ENCODE measurements around the gene TIMM50. TPM values are rescaled to one million over a fixed set of nuclear protein-coding genes. Genes with fewer than 3 reads are reported as not detected.

TIMM50 gene
- total and polyA plus RNA-seq, 2 of the 13 experiments (the other 11 are each of a cell fraction or from before 2014, with no cell fraction given): 91.1 to 92.5 TPM

DNA sequence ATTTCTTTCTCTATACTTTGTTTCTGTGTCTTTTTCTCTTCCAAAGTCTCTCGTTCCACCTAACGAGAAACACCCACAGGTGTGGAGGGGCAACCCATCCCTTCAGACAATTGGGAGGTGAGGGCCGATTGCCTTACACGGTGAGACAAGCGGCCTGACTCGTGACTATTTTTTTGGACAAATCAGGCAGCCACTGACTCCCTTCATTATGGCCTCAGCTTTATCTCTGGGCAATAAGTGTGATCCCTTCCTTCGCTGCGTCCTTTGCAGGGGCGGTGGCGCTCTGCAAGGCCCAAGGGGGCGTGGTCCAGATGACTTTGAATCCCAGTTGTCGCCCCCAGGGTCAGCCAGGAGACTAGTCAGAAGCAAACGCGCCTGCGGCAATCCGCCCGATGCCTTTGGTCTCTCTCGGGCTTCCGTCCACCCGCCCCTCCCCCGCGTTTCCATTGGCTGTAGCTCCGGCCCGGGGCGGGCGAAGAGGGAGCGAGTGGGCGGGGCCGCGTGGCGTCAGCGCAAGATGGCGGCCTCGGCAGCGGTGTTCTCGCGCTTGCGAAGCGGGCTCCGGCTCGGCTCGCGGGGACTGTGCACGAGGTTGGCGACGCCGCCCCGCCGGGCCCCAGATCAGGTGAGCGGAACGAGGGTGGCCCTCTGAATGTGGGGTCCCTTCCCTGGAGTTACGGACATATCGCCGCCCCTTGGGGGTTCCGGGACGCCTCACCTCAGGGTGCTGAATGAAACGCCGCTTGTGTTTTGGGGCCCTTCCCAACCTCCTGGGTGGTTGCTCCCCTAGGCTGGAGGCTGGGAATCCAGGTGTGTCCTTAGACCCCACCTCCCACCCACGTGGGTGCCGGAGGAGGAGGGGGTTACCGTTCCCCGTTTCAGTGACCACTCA is at the start of gene TIMM50 (continued):
- TF ChIP-seq KDM4B (CRISPR knock-in tag; IDR thresholded peaks at IDR 0.05) (peak; percentile 22; the same call in 1 of the 2 replicates), ZNF24 (IDR thresholded peaks at IDR 0.05) (no peak), ZNF441 (CRISPR knock-in tag; IDR thresholded peaks at IDR 0.05; ENCODE audit: borderline replicate concordance) (peak; percentile 84; the same call in 1 of the 2 replicates), CREB1 (IDR thresholded peaks at IDR 0.05) (peak; percentile 79), CREB1 (CRISPR knock-in tag; IDR thresholded peaks at IDR 0.05) (peak; percentile 90), AGO2 (optimal IDR thresholded peaks at IDR 0.05; ENCODE audit: low read depth, low read length) (no peak), NFYC (CRISPR knock-in tag; IDR thresholded peaks at IDR 0.05) (peak; percentile 95), EZH2 (conservative IDR thresholded peaks at IDR 0.05; ENCODE audit: low read depth, low read length) (no peak), ZNF772 (CRISPR knock-in tag; IDR thresholded peaks at IDR 0.05) (0 out of 2 replicates have a peak, but pooled peaks have one; percentile 69)
- TF ChIP-seq, protein P1, sequence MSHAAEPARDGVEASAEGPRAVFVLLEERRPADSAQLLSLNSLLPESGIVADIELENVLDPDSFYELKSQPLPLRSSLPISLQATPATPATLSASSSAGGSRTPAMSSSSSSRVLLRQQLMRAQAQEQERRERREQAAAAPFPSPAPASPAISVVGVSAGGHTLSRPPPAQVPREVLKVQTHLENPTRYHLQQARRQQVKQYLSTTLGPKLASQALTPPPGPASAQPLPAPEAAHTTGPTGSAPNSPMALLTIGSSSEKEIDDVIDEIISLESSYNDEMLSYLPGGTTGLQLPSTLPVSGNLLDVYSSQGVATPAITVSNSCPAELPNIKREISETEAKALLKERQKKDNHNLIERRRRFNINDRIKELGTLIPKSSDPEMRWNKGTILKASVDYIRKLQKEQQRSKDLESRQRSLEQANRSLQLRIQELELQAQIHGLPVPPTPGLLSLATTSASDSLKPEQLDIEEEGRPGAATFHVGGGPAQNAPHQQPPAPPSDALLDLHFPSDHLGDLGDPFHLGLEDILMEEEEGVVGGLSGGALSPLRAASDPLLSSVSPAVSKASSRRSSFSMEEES (CRISPR knock-in tag; IDR thresholded peaks at IDR 0.05): peak; percentile 51; the same call in 1 of the 2 replicates
- TF ChIP-seq, protein P2, sequence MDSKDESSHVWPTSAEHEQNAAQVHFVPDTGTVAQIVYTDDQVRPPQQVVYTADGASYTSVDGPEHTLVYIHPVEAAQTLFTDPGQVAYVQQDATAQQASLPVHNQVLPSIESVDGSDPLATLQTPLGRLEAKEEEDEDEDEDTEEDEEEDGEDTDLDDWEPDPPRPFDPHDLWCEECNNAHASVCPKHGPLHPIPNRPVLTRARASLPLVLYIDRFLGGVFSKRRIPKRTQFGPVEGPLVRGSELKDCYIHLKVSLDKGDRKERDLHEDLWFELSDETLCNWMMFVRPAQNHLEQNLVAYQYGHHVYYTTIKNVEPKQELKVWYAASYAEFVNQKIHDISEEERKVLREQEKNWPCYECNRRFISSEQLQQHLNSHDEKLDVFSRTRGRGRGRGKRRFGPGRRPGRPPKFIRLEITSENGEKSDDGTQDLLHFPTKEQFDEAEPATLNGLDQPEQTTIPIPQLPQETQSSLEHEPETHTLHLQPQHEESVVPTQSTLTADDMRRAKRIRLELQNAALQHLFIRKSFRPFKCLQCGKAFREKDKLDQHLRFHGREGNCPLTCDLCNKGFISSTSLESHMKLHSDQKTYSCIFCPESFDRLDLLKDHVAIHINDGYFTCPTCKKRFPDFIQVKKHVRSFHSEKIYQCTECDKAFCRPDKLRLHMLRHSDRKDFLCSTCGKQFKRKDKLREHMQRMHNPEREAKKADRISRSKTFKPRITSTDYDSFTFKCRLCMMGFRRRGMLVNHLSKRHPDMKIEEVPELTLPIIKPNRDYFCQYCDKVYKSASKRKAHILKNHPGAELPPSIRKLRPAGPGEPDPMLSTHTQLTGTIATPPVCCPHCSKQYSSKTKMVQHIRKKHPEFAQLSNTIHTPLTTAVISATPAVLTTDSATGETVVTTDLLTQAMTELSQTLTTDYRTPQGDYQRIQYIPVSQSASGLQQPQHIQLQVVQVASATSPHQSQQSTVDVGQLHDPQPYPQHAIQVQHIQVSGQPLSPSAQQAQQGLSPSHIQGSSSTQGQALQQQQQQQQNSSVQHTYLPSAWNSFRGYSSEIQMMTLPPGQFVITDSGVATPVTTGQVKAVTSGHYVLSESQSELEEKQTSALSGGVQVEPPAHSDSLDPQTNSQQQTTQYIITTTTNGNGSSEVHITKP (CRISPR knock-in tag; IDR thresholded peaks at IDR 0.05; ENCODE audit: low read depth): no peak
- TF ChIP-seq, protein P3, sequence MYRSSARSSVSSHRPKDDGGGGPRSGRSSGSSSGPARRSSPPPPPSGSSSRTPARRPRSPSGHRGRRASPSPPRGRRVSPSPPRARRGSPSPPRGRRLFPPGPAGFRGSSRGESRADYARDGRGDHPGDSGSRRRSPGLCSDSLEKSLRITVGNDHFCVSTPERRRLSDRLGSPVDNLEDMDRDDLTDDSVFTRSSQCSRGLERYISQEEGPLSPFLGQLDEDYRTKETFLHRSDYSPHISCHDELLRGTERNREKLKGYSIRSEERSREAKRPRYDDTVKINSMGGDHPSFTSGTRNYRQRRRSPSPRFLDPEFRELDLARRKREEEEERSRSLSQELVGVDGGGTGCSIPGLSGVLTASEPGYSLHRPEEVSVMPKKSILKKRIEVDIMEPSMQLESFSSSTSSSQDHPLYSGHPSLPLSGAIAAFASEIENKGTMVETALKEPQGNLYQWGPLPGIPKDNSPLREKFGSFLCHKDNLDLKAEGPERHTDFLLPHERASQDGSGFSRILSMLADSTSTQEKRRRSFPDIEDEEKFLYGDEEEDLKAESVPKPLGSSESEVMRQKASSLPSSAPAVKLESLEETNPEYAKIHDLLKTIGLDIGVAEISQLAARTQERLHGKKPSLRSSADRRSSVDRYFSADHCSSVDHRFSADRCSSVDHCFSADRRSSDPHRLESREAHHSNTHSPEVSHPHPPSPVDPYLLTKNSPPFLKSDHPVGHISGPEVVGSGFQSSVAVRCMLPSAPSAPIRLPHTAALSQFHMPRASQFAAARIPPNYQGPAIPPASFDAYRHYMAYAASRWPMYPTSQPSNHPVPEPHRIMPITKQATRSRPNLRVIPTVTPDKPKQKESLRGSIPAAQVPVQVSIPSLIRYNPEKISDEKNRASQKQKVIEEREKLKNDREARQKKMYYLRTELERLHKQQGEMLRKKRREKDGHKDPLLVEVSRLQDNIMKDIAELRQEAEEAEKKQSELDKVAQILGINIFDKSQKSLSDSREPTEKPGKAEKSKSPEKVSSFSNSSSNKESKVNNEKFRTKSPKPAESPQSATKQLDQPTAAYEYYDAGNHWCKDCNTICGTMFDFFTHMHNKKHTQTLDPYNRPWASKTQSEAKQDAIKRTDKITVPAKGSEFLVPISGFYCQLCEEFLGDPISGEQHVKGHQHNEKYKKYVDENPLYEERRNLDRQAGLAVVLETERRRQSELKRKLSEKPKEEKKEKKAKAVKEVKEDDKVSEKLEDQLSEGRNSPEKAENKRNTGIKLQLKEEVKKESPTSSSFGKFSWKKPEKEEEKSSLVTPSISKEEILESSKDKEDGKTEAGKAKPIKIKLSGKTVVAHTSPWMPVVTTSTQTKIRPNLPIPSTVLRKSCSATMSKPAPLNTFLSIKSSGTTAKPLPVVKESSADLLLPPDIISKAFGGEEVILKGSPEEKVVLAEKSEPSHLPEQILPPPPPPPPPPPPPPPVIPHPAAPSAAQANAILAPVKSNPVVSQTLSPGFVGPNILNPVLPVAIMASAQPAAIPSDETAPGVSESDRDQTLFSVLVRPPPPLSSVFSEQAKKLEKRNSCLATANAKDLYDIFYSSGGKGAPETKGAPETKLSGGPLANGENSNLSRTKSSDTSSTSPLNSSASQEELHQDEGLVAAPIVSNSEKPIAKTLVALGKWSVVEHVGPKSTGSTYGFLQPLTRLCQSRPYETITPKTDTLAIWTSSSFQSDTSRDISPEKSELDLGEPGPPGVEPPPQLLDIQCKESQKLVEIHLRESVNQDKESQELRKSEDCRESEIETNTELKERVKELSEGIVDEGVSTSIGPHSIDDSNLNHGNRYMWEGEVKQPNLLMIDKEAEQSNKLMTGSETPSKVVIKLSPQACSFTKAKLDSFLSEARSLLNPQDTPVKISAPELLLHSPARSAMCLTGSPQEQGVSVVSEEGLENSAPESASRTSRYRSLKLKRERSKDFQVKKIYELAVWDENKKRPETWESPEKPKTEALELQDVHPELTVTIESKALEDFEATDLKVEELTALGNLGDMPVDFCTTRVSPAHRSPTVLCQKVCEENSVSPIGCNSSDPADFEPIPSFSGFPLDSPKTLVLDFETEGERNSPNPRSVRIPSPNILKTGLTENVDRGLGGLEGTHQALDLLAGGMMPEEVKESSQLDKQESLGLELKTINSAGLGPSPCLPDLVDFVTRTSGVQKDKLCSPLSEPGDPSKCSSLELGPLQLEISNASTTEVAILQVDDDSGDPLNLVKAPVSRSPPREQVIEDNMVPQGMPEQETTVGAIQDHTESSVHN (CRISPR knock-in tag; IDR thresholded peaks at IDR 0.05): no peak
- TF ChIP-seq, protein P4, sequence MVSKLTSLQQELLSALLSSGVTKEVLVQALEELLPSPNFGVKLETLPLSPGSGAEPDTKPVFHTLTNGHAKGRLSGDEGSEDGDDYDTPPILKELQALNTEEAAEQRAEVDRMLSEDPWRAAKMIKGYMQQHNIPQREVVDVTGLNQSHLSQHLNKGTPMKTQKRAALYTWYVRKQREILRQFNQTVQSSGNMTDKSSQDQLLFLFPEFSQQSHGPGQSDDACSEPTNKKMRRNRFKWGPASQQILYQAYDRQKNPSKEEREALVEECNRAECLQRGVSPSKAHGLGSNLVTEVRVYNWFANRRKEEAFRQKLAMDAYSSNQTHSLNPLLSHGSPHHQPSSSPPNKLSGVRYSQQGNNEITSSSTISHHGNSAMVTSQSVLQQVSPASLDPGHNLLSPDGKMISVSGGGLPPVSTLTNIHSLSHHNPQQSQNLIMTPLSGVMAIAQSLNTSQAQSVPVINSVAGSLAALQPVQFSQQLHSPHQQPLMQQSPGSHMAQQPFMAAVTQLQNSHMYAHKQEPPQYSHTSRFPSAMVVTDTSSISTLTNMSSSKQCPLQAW (CRISPR knock-in tag; IDR thresholded peaks at IDR 0.05): peak; percentile 79

Measured in HepG2 (cell line).